NCI-H2196 (cell line): ENCODE results near the gene TRIM61.

ENCODE experiments used
- DNase-seq: peaks from one replicate; lab custom pipeline; 2025; ENCODE audit not compliant: unreplicated experiment; lab: John Stamatoyannopoulos, UW

The TRIM61 gene

DNA sequence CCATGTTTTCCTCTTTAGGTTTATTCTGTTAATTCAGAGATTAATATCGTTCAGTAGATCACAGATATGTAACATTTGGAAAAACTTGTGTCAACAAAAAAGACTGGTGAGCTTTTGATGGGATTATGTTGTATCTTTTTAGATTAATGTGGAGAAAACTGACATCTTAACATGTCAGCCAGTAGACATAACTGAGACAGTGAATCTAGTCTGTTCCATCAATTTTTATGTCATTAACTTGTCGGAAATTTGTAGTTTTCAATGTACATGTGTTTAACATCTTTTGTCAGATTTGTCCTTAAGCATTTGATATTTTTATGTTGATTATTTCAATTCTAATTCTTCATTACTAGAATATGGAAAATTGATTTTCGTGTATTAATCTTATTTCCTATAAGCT is 58.5 kb downstream of the TRIM61 start:
- no peak for DNase-seq
